HepG2 (cell line): ENCODE data around the gene PTPA. TPM values are rescaled to one million over a fixed set of nuclear protein-coding genes. Genes with fewer than 3 reads are reported as not detected.
A peak's percentile ranks its signal among the peaks of the same experiment; 100 is the strongest.

Source experiments
- BCL6 ChIP-seq: IDR thresholded peaks from 2 replicates; pipeline ENCODE4 v1.6.1; 2016; ENCODE audit warnings: missing genetic modification reagents, missing compliant biosample characterization
- BHLHE40 ChIP-seq: IDR thresholded peaks from 2 replicates; pipeline ENCODE4 v1.6.1; 2011; ENCODE audit warnings: low read length, improper control_type of control experiment
- DR1 ChIP-seq: sonication (generic); formaldehyde crosslinking; IDR thresholded peaks from 2 replicates; pipeline ENCODE4 v1.8.0; 2021; ENCODE audit warnings: mild to moderate bottlenecking, missing genetic modification reagents, inconsistent platforms
- ELF3 ChIP-seq: IDR thresholded peaks from 2 replicates; pipeline ENCODE4 v1.6.1; 2016; ENCODE audit warnings: missing genetic modification reagents, missing compliant biosample characterization
- GZF1 ChIP-seq: sonication (generic); formaldehyde crosslinking; IDR thresholded peaks from 2 replicates; pipeline ENCODE4 v1.5.1; 2020; ENCODE audit warnings: mild to moderate bottlenecking, missing genetic modification reagents
- HDAC2 ChIP-seq: sonication (generic); formaldehyde crosslinking; IDR thresholded peaks from 2 replicates; pipeline ENCODE4 v1.4.0; 2020; ENCODE audit warnings: missing genetic modification reagents
- KDM5A ChIP-seq: fragments of 200-600 bp; sonication (generic); IDR thresholded peaks from 2 replicates; pipeline ENCODE4 v1.7.0; 2018; ENCODE audit warnings: antibody characterized with exemption, mild to moderate bottlenecking, low read length, borderline replicate concordance
- MBNL3 ChIP-seq: fragments of 250-450 bp; sonication (Bioruptor Pico); conservative IDR thresholded peaks from 2 replicates; pipeline ENCODE4 v1.8.0; 2022; ENCODE audit warnings: mild to moderate bottlenecking, inconsistent platforms
- POGZ ChIP-seq: sonication (generic); formaldehyde crosslinking; IDR thresholded peaks from 2 replicates; pipeline ENCODE4 v1.4.0; 2020; ENCODE audit warnings: mild to moderate bottlenecking, missing genetic modification reagents
- PPARG ChIP-seq: conservative IDR thresholded peaks from 2 replicates; pipeline ENCODE4 v1.6.1; 2016; ENCODE audit warnings: missing biosample characterization, missing genetic modification reagents
- RFX3 ChIP-seq: IDR thresholded peaks from 2 replicates; pipeline ENCODE4 v1.6.1; 2016; ENCODE audit warnings: missing biosample characterization, missing genetic modification reagents
- ZBTB21 ChIP-seq: sonication (generic); formaldehyde crosslinking; IDR thresholded peaks from 2 replicates; pipeline ENCODE4 v1.4.0; 2020; ENCODE audit warnings: missing genetic modification reagents
- ZNF136 ChIP-seq: sonication (generic); formaldehyde crosslinking; IDR thresholded peaks from 2 replicates; pipeline ENCODE4 v1.8.1; 2022; ENCODE audit warnings: low read depth, mild to moderate bottlenecking, moderate library complexity, missing genetic modification reagents
- ZNF468 ChIP-seq: sonication (generic); formaldehyde crosslinking; IDR thresholded peaks from 2 replicates; pipeline ENCODE4 v1.8.0; 2022; ENCODE audit warnings: mild to moderate bottlenecking, moderate library complexity, missing genetic modification reagents
- ZNF619 ChIP-seq: sonication (generic); formaldehyde crosslinking; IDR thresholded peaks from 2 replicates; pipeline ENCODE4 v1.4.0; 2020; ENCODE audit warnings: mild to moderate bottlenecking, missing genetic modification reagents
- ZSCAN30 ChIP-seq: sonication (generic); formaldehyde crosslinking; IDR thresholded peaks from 2 replicates; pipeline ENCODE4 v1.5.0; 2020; ENCODE audit warnings: mild to moderate bottlenecking, missing genetic modification reagents
- polyA plus RNA-seq, 8 experiments: library from polyadenylated mRNA; depleted of rRNA in 3 of 8; stranded (reverse) in 7 of 8; unstranded in 1 of 8; fragments of >200 nt; fragmentation: Illumina TruSeq in 4 of 8; extraction: Trizol in 4 of 8; gene quantifications; 2 replicates each; pipeline versions ENCODE4 v1.2.1 to v1.2.3, GENCODE V29; 2011 to 2016; ENCODE audit warnings: low read depth in 4 of 8, missing spikeins in 1 of 8, mixed read lengths in 1 of 8; ENCODE audit not compliant: insufficient read depth in 1 of 8
- total RNA-seq, 5 experiments: library from RNA; depleted of rRNA; stranded (reverse); fragments of >200 nt; fragmentation: Illumina TruSeq; extraction: Trizol; gene quantifications; 2 replicates each; pipeline ENCODE4 v1.2.3, GENCODE V29; 2016; ENCODE audit warnings: low read depth in 1 of 5
- TF ChIP-seq, protein P1 (sequence below): sonication (generic); formaldehyde crosslinking; IDR thresholded peaks from 2 replicates; pipeline ENCODE4 v1.4.0; 2020; ENCODE audit warnings: missing genetic modification reagents, borderline replicate concordance
- TF ChIP-seq, protein P2 (sequence below): sonication (generic); formaldehyde crosslinking; IDR thresholded peaks from 2 replicates; pipeline ENCODE4 v1.5.0; 2020; ENCODE audit warnings: mild to moderate bottlenecking, missing genetic modification reagents
- TF ChIP-seq, protein P3 (sequence below): sonication (generic); formaldehyde crosslinking; IDR thresholded peaks from 2 replicates; pipeline ENCODE4 v1.5.1; 2020; ENCODE audit warnings: missing genetic modification reagents, mild to moderate bottlenecking, borderline replicate concordance
- TF ChIP-seq, protein P4 (sequence below): fragments of 450-650 bp; IDR thresholded peaks from 2 replicates; pipeline ENCODE4 v1.6.1; 2017
- TF ChIP-seq, protein P5 (sequence below): sonication (generic); formaldehyde crosslinking; IDR thresholded peaks from 2 replicates; pipeline ENCODE4 v1.4.0; 2020; ENCODE audit warnings: missing genetic modification reagents
- TF ChIP-seq, protein P6 (sequence below): sonication (generic); formaldehyde crosslinking; conservative IDR thresholded peaks from 2 replicates; pipeline ENCODE4 v1.5.0; 2020; ENCODE audit warnings: missing genetic modification reagents

Gene PTPA
- total and polyA plus RNA-seq, 2 of the 13 experiments (the other 11 are each of a cell fraction or from before 2014, with no cell fraction given): 79.3 to 105 TPM

DNA sequence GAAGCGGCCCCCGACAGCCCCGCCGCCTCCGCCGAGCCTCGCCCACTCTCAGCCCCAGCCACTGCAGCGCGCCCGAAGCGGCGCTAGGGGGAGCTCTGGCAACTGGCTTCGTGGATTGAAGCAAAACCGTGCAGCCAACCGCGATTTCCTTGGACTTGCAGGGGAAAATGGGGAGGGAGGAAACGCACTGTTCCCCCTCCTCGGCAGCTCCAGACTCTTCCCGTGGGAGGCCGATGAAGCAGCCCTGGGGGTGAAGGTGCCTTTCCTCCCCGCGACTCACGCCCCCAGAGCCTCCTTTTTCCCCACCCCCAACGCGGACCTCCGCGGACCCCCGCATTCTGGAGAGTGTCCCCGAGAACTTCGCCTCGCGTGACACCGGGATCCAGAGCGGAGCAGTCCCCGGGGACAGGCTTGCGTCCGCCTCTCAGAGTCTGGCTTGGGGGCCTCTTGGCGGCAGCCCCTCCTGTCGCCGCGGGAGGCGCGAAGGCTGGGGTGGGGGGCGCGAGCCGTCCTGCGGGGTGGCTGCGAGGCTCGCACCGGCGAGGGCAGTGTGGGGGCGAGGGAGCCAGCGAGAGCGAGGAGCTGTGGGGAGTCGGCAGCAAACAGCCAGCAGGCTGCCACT lies 63.0 kb downstream of the PTPA start (continued):
- TF ChIP-seq ZSCAN30 (CRISPR knock-in tag): no peak
- TF ChIP-seq, protein P1, sequence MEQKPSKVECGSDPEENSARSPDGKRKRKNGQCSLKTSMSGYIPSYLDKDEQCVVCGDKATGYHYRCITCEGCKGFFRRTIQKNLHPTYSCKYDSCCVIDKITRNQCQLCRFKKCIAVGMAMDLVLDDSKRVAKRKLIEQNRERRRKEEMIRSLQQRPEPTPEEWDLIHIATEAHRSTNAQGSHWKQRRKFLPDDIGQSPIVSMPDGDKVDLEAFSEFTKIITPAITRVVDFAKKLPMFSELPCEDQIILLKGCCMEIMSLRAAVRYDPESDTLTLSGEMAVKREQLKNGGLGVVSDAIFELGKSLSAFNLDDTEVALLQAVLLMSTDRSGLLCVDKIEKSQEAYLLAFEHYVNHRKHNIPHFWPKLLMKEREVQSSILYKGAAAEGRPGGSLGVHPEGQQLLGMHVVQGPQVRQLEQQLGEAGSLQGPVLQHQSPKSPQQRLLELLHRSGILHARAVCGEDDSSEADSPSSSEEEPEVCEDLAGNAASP (CRISPR knock-in tag): 0 out of 2 replicates have a peak, but pooled peaks have one; percentile 42
- 0 out of 2 replicates have a peak, but pooled peaks have one; percentile 36 for TF ChIP-seq BCL6
- peak; percentile 63; the same call in 1 of the 2 replicates for TF ChIP-seq PPARG
- no peak; the same call in 1 of the 2 replicates for TF ChIP-seq KDM5A
- TF ChIP-seq RFX3 (CRISPR knock-in tag): no peak
- TF ChIP-seq ZNF468 (CRISPR knock-in tag): 0 out of 2 replicates have a peak, but pooled peaks have one; percentile 44
- TF ChIP-seq HDAC2 (CRISPR knock-in tag): peak; percentile 57; the same call in 1 of the 2 replicates
- no peak for TF ChIP-seq ZBTB21 (CRISPR knock-in tag)
- TF ChIP-seq, protein P2, sequence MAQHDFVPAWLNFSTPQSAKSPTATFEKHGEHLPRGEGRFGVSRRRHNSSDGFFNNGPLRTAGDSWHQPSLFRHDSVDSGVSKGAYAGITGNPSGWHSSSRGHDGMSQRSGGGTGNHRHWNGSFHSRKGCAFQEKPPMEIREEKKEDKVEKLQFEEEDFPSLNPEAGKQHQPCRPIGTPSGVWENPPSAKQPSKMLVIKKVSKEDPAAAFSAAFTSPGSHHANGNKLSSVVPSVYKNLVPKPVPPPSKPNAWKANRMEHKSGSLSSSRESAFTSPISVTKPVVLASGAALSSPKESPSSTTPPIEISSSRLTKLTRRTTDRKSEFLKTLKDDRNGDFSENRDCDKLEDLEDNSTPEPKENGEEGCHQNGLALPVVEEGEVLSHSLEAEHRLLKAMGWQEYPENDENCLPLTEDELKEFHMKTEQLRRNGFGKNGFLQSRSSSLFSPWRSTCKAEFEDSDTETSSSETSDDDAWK: no peak
- TF ChIP-seq BHLHE40: no peak
- TF ChIP-seq, protein P3, sequence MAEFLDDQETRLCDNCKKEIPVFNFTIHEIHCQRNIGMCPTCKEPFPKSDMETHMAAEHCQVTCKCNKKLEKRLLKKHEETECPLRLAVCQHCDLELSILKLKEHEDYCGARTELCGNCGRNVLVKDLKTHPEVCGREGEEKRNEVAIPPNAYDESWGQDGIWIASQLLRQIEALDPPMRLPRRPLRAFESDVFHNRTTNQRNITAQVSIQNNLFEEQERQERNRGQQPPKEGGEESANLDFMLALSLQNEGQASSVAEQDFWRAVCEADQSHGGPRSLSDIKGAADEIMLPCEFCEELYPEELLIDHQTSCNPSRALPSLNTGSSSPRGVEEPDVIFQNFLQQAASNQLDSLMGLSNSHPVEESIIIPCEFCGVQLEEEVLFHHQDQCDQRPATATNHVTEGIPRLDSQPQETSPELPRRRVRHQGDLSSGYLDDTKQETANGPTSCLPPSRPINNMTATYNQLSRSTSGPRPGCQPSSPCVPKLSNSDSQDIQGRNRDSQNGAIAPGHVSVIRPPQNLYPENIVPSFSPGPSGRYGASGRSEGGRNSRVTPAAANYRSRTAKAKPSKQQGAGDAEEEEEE (CRISPR knock-in tag): no peak
- TF ChIP-seq ZNF619 (CRISPR knock-in tag): no peak
- TF ChIP-seq GZF1: no peak; the same call in 1 of the 2 replicates
- TF ChIP-seq, protein P4, sequence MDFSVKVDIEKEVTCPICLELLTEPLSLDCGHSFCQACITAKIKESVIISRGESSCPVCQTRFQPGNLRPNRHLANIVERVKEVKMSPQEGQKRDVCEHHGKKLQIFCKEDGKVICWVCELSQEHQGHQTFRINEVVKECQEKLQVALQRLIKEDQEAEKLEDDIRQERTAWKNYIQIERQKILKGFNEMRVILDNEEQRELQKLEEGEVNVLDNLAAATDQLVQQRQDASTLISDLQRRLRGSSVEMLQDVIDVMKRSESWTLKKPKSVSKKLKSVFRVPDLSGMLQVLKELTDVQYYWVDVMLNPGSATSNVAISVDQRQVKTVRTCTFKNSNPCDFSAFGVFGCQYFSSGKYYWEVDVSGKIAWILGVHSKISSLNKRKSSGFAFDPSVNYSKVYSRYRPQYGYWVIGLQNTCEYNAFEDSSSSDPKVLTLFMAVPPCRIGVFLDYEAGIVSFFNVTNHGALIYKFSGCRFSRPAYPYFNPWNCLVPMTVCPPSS: no peak
- peak; percentile 55; the same call in 1 of the 2 replicates for TF ChIP-seq ELF3
- TF ChIP-seq POGZ: peak; percentile 26; the same call in 1 of the 2 replicates
- no peak for TF ChIP-seq DR1 (CRISPR knock-in tag)
- TF ChIP-seq, protein P5, sequence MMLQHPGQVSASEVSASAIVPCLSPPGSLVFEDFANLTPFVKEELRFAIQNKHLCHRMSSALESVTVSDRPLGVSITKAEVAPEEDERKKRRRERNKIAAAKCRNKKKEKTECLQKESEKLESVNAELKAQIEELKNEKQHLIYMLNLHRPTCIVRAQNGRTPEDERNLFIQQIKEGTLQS (CRISPR knock-in tag): no peak
- TF ChIP-seq, protein P6, sequence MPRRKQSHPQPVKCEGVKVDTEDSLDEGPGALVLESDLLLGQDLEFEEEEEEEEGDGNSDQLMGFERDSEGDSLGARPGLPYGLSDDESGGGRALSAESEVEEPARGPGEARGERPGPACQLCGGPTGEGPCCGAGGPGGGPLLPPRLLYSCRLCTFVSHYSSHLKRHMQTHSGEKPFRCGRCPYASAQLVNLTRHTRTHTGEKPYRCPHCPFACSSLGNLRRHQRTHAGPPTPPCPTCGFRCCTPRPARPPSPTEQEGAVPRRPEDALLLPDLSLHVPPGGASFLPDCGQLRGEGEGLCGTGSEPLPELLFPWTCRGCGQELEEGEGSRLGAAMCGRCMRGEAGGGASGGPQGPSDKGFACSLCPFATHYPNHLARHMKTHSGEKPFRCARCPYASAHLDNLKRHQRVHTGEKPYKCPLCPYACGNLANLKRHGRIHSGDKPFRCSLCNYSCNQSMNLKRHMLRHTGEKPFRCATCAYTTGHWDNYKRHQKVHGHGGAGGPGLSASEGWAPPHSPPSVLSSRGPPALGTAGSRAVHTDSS: no peak
- TF ChIP-seq MBNL3 (CRISPR knock-in tag): no peak
- no peak for TF ChIP-seq ZNF136 (CRISPR knock-in tag)
